HG03064 (cell line): ENCODE data around the gene ARTN.

Experiments used
- ATAC-seq: cut with Tn5 transposase; IDR thresholded peaks from one replicate; pipeline ENCODE4 v1.9.1; 2021; ENCODE audit warnings: low read depth; ENCODE audit not compliant: unreplicated experiment

ARTN gene

GRCh38 chr1:43933386-43934100, at the start of gene ARTN:
TSS of gene ARTN (plus strand) at chr1:43933801. CDS start at chr1:43935657, 1,856 bp downstream.
- ATAC-seq, result no peak

- no peak for ATAC-seq
These were observed 48.3 kb upstream of the ARTN start for GRCh38 chr1:43885279-43885801.

- ATAC-seq, result no peak
These were observed 45.9 kb upstream of the ARTN start for GRCh38 chr1:43887748-43888147.

GRCh38 chr1:43890815-43891214, 42.8 kb upstream of the ARTN start:
- ATAC-seq, result no peak

GRCh38 chr1:43893006-43893405, 40.6 kb upstream of the ARTN start:
- ATAC-seq, result no peak

GRCh38 chr1:43898981-43899380, 34.6 kb upstream of the ARTN start:
- no peak for ATAC-seq

- no peak for ATAC-seq
These were observed 33.2 kb upstream of the ARTN start for GRCh38 chr1:43900386-43900785.

- no peak for ATAC-seq
These were observed 32.2 kb upstream of the ARTN start for GRCh38 chr1:43901196-43901961.

GRCh38 chr1:43902058-43902831, 31.4 kb upstream of the ARTN start:
- ATAC-seq, result no peak

GRCh38 chr1:43904660-43905551, 28.7 kb upstream of the ARTN start:
- ATAC-seq, result no peak

- ATAC-seq, result no peak
These were observed 25.4 kb upstream of the ARTN start for GRCh38 chr1:43908226-43908625.

GRCh38 chr1:43908858-43909257, 24.7 kb upstream of the ARTN start:
- ATAC-seq, result no peak

GRCh38 chr1:43910343-43910742, 23.3 kb upstream of the ARTN start:
- ATAC-seq, result no peak

- no peak for ATAC-seq
These were observed 21.0 kb upstream of the ARTN start for GRCh38 chr1:43912607-43913006.

- no peak for ATAC-seq
These were observed 20.5 kb upstream of the ARTN start for GRCh38 chr1:43913051-43913501.

GRCh38 chr1:43913666-43914360, 19.8 kb upstream of the ARTN start:
- ATAC-seq, result no peak

GRCh38 chr1:43914576-43915525, 18.8 kb upstream of the ARTN start:
- no peak for ATAC-seq

GRCh38 chr1:43919906-43920305, 13.7 kb upstream of the ARTN start:
- no peak for ATAC-seq
